Activated B cell treated with CpG ODN at 0.5 μM for 24 hours (primary cell): ENCODE data around the gene IFT57. TPM values are rescaled to one million over a fixed set of nuclear protein-coding genes. Genes with fewer than 3 reads are reported as not detected.
A peak's percentile ranks its signal among the peaks of the same experiment; 100 is the strongest.

Experiments
- ATAC-seq: fragments of 200-7000 bp; cut with Tn5 transposase; one replicate; pipeline ENCODE4 v1.10.0; 2021; ENCODE audit warnings: low read depth, mild to moderate bottlenecking, moderate library complexity
- CTCF ChIA-PET: fragments of 350-600 bp; sonication (Branson Sonifier 250); formaldehyde crosslinking; loops from one replicate; lab custom pipeline; 2021; ENCODE audit warnings: antibody characterized with exemption; lab: Charles Lee
- POLR2A ChIA-PET: fragments of 350-600 bp; sonication (Branson Sonifier 250); formaldehyde crosslinking; loops from one replicate; lab custom pipeline; 2021; ENCODE audit warnings: antibody characterized with exemption; lab: Charles Lee
- DNase-seq: peaks from one replicate; pipeline ENCODE4 v3.0.0; 2022
- H3K27ac Mint-ChIP-seq: one replicate; pipeline ENCODE4 v1.8.0; 2020; ENCODE audit warnings: mixed read lengths
- H3K27me3 Mint-ChIP-seq: one replicate; pipeline ENCODE4 v1.8.0; 2021; ENCODE audit warnings: mixed read lengths
- H3K36me3 Mint-ChIP-seq: one replicate; pipeline ENCODE4 v1.8.0; 2021; ENCODE audit warnings: low read depth, mixed read lengths
- H3K4me1 Mint-ChIP-seq: one replicate; pipeline ENCODE4 v1.8.0; 2021; ENCODE audit warnings: mixed read lengths
- H3K4me3 Mint-ChIP-seq: one replicate; pipeline ENCODE4 v1.8.0; 2020; ENCODE audit warnings: mild to moderate bottlenecking, mixed read lengths
- H3K9me3 Mint-ChIP-seq: one replicate; pipeline ENCODE4 v1.8.0; 2020; ENCODE audit warnings: mixed read lengths
- CTCF ChIP-seq: fragments of 200-600 bp; IDR thresholded peaks from one replicate; pipeline ENCODE4 v1.8.0; 2022; ENCODE audit warnings: antibody characterized with exemption, mild to moderate bottlenecking
- intact Hi-C: fragments of 100-400 bp; cut with micrococcal nuclease; formaldehyde crosslinking; loops from one replicate; pipeline ENCODE4 v1.15.1; 2024
- total RNA-seq: library from RNA; stranded (reverse); gene quantifications from 2 replicates; pipeline ENCODE4 v1.2.3, GENCODE V29; 2022

Gene IFT57
- total RNA-seq, 1 donor from 2014 or later = 63.2 TPM

GRCh38 chr3:108119398-108120104, 102.7 kb downstream of the IFT57 start:
- H3K36me3 Mint-ChIP-seq = no peaks in the 10 kb centered on the region
- no peak for ATAC-seq

GRCh38 chr3:108118038-108118768, 104.0 kb downstream of the IFT57 start:
- H3K9me3 Mint-ChIP-seq = peaks cover 3% of the 10 kb centered on the region
- no peaks in the 10 kb centered on the region for H3K27me3 Mint-ChIP-seq
- TF ChIP-seq CTCF = no peak
- intact Hi-C loops = no loop called here
- H3K4me1 Mint-ChIP-seq = peaks cover 57% of the 10 kb centered on the region
- POLR2A ChIA-PET = interaction anchor here (1.2 kb wide), 1 partner anchor 17 kb away, joined by 4 read pairs; no protein-coding TSS in a partner anchor
- no peaks in the 10 kb centered on the region for H3K36me3 Mint-ChIP-seq
- CTCF ChIA-PET = interaction anchor here (1.2 kb wide), 1 partner anchor 13 kb away, joined by 4 read pairs; no protein-coding TSS in a partner anchor
- peak; percentile 54 for ATAC-seq
- H3K4me3 Mint-ChIP-seq = no peak overlapping the region
- DNase-seq = no peak
- no peak overlapping the region for H3K27ac Mint-ChIP-seq

More at GRCh38 chr3:108119398-108120104, 102.7 kb downstream of the IFT57 start:
- no peak for DNase-seq
- no peak for TF ChIP-seq CTCF
- H3K27me3 Mint-ChIP-seq = no peaks in the 10 kb centered on the region
- peaks cover 70% of the 10 kb centered on the region for H3K4me1 Mint-ChIP-seq
- peak overlapping the region; percentile 4 for H3K27ac Mint-ChIP-seq
- CTCF ChIA-PET = interaction anchor here (1.0 kb wide), 1 partner anchor 202 kb away, joined by 3 read pairs; no protein-coding TSS in a partner anchor
- intact Hi-C loops = loop anchor here (1.0 kb wide), 1 partner anchor 8 kb away; no protein-coding TSS in a partner anchor
- H3K9me3 Mint-ChIP-seq = peaks cover 3% of the 10 kb centered on the region
- POLR2A ChIA-PET = interaction anchor here (8.2 kb wide), 1 partner anchor 18 kb away, joined by 188 read pairs; no protein-coding TSS in a partner anchor
- no peak overlapping the region for H3K4me3 Mint-ChIP-seq

DNA sequence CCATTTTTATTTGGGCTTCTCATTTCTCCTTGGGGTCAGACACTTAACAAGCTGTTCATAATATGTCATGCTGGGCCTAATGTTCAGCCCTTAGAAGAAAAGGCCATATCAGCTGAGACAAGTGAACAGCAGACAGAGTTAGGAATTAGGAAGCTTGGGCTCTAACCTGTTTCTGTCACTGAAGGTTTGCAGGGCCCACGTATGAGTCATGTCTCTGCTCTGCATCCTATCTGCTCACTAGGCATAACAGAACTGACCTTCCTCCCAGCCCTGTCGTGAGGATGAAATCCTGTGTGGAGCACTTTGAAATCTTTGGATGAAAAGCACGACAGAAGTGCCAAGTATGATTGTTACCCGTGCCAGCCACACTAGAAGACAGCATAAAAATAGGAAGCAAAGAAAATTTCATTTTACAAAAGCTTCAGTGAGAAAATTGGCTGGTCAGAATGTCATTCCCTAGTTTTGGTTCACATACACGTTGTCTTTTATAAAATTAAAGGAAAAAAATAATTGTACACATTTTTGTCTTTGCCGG, 104.9 kb downstream of the IFT57 start:
- Mint-ChIP-seq H3K4me1 (peaks cover 48% of the 10 kb centered on the region), H3K36me3 (no peaks in the 10 kb centered on the region), H3K27ac (no peak overlapping the region), H3K27me3 (no peaks in the 10 kb centered on the region), H3K9me3 (peaks cover 3% of the 10 kb centered on the region), H3K4me3 (no peak overlapping the region)
- POLR2A ChIA-PET = interaction anchor here (0.6 to 1.2 kb wide), 2 partner anchors 16 to 52 kb away, joined by 3 to 4 read pairs; no protein-coding TSS in a partner anchor
- no peak for DNase-seq
- no peak for TF ChIP-seq CTCF
- intact Hi-C loops = no loop called here
- CTCF ChIA-PET = no interaction called here
- peak; percentile 65 for ATAC-seq

- intact Hi-C loops = no loop called here
- ChIA-PET CTCF (interaction anchor here (0.7 kb wide), 1 partner anchor 9 kb away, joined by 3 read pairs; no protein-coding TSS in a partner anchor), POLR2A (interaction anchor here (1.4 to 2.0 kb wide), 3 partner anchors 9 to 14 kb away, joined by 3 to 8 read pairs (median 6); no protein-coding TSS in a partner anchor)
- Mint-ChIP-seq H3K36me3 (no peaks in the 10 kb centered on the region), H3K9me3 (peaks cover 2% of the 10 kb centered on the region), H3K27ac (no peak overlapping the region), H3K4me1 (peaks cover 23% of the 10 kb centered on the region), H3K27me3 (no peaks in the 10 kb centered on the region), H3K4me3 (no peak overlapping the region)
- no peak for ATAC-seq
- TF ChIP-seq CTCF = no peak
- DNase-seq = no peak
Measured at GRCh38 chr3:108114423-108115065, 107.7 kb downstream of the IFT57 start.
